HepG2 (cell line): ENCODE measurements around the gene LENEP. TPM values are rescaled to one million over a fixed set of nuclear protein-coding genes. Genes with fewer than 3 reads are reported as not detected.
A peak's percentile ranks its signal among the peaks of the same experiment; 100 is the strongest.

ENCODE experiments used
- HNRNPUL1 ChIP-seq: fragments of 200-400 bp; formaldehyde crosslinking; IDR thresholded peaks from 2 replicates; pipeline ENCODE4 v1.6.1; 2017; ENCODE audit warnings: low read depth, mild to moderate bottlenecking, low read length, moderate library complexity
- ZC3H4 ChIP-seq: sonication (generic); formaldehyde crosslinking; IDR thresholded peaks from 2 replicates; pipeline ENCODE4 v1.4.0; 2020; ENCODE audit warnings: missing genetic modification reagents, borderline replicate concordance
- ZNF383 ChIP-seq: sonication (generic); formaldehyde crosslinking; IDR thresholded peaks from 2 replicates; pipeline ENCODE4 v1.4.0; 2020; ENCODE audit warnings: missing genetic modification reagents, mild to moderate bottlenecking, borderline replicate concordance
- ZNF629 ChIP-seq: sonication (generic); formaldehyde crosslinking; conservative IDR thresholded peaks from 2 replicates; pipeline ENCODE4 v1.5.0; 2020; ENCODE audit warnings: missing genetic modification reagents
- ZNF670 ChIP-seq: sonication (generic); formaldehyde crosslinking; IDR thresholded peaks from 2 replicates; pipeline ENCODE4 v1.8.0; 2022; ENCODE audit warnings: mild to moderate bottlenecking, missing genetic modification reagents, borderline replicate concordance
- polyA plus RNA-seq, 8 experiments: library from polyadenylated mRNA; depleted of rRNA in 3 of 8; stranded (reverse) in 7 of 8; unstranded in 1 of 8; fragments of >200 nt; fragmentation: Illumina TruSeq in 4 of 8; extraction: Trizol in 4 of 8; gene quantifications; 2 replicates each; pipeline versions ENCODE4 v1.2.1 to v1.2.3, GENCODE V29; 2011 to 2016; ENCODE audit warnings: low read depth in 4 of 8, missing spikeins in 1 of 8, mixed read lengths in 1 of 8; ENCODE audit not compliant: insufficient read depth in 1 of 8
- total RNA-seq, 5 experiments: library from RNA; depleted of rRNA; stranded (reverse); fragments of >200 nt; fragmentation: Illumina TruSeq; extraction: Trizol; gene quantifications; 2 replicates each; pipeline ENCODE4 v1.2.3, GENCODE V29; 2016; ENCODE audit warnings: low read depth in 1 of 5
- TF ChIP-seq, protein P1 (sequence below), 2 experiments: sonication (generic) in 1 of 2; formaldehyde crosslinking in 1 of 2; IDR thresholded peaks; 2 replicates each; pipeline versions ENCODE4 v1.6.1 to v1.9.0; 2014 to 2022; ENCODE audit warnings: antibody characterized with exemption in 1 of 2, borderline replicate concordance in 1 of 2, inconsistent platforms in 1 of 2, low read depth in 1 of 2, missing genetic modification reagents in 1 of 2
- TF ChIP-seq, protein P2 (sequence below), 2 experiments: sonication (generic) in 1 of 2; formaldehyde crosslinking in 1 of 2; IDR thresholded peaks; 2 replicates each; pipeline versions ENCODE4 v1.4.0 to v1.6.1; 2016 to 2020; ENCODE audit warnings: borderline replicate concordance in 1 of 2, low read depth in 1 of 2, mild to moderate bottlenecking in 1 of 2, missing genetic modification reagents in 1 of 2
- TF ChIP-seq, protein P3 (sequence below): sonication (generic); formaldehyde crosslinking; IDR thresholded peaks from 2 replicates; pipeline ENCODE4 v1.4.0; 2020; ENCODE audit warnings: mild to moderate bottlenecking, missing genetic modification reagents, borderline replicate concordance
- TF ChIP-seq, protein P4 (sequence below): sonication (generic); formaldehyde crosslinking; IDR thresholded peaks from 2 replicates; pipeline ENCODE4 v1.4.0; 2020; ENCODE audit warnings: missing genetic modification reagents

LENEP gene
- total and polyA plus RNA-seq, 2 of the 13 experiments (the other 11 are each of a cell fraction or from before 2014, with no cell fraction given), result 0.29 TPM; not detected in 1

DNA sequence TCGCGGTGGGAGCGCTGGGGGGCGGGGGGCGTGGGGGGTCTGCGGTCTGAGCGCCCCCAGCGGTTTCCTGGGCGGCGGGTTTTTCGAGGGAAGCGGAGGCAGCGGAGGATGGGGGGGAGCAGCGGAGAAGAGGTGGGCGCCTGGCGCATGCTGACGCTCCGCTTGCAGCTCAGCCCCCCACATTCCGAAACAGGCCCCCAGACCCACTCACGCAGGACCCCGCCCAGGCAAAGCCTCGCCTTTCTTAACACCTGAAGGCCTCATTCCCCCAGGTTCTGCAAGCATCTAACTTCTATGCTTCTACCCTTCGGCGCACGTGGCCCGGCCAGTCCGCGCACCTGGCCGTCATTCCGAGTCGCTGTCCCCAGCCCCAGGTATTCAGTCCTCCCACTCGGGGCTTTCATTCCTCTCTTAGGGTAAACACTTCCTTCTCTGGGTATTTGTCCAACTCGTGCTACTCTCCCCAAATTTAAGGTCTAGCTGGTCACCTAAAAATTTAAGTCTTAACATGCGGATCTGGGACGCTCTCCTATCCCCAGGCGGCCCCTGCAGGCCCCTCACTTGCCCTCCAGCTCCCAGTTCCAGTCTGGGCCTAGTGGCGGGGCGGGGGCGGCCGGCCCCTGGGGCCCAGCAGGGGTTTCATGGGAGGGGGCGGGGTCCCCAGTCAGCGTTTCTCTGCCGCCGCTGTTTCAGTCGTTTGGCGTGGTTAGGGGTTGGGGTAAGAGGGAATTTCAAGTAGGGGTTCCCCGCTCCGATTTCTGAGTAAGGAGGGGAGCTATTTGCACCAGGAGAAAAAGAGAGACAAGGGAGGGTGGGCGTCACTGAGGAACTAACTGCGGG is 6.4 kb downstream of the LENEP start (continued):
- TF ChIP-seq, protein P1, sequence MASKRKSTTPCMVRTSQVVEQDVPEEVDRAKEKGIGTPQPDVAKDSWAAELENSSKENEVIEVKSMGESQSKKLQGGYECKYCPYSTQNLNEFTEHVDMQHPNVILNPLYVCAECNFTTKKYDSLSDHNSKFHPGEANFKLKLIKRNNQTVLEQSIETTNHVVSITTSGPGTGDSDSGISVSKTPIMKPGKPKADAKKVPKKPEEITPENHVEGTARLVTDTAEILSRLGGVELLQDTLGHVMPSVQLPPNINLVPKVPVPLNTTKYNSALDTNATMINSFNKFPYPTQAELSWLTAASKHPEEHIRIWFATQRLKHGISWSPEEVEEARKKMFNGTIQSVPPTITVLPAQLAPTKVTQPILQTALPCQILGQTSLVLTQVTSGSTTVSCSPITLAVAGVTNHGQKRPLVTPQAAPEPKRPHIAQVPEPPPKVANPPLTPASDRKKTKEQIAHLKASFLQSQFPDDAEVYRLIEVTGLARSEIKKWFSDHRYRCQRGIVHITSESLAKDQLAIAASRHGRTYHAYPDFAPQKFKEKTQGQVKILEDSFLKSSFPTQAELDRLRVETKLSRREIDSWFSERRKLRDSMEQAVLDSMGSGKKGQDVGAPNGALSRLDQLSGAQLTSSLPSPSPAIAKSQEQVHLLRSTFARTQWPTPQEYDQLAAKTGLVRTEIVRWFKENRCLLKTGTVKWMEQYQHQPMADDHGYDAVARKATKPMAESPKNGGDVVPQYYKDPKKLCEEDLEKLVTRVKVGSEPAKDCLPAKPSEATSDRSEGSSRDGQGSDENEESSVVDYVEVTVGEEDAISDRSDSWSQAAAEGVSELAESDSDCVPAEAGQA (IDR thresholded peaks at IDR 0.05; ENCODE audit: low read depth), result no peak
- TF ChIP-seq, protein P1 (CRISPR knock-in tag; IDR thresholded peaks at IDR 0.05; ENCODE audit: borderline replicate concordance), result no peak
- TF ChIP-seq, protein P2, sequence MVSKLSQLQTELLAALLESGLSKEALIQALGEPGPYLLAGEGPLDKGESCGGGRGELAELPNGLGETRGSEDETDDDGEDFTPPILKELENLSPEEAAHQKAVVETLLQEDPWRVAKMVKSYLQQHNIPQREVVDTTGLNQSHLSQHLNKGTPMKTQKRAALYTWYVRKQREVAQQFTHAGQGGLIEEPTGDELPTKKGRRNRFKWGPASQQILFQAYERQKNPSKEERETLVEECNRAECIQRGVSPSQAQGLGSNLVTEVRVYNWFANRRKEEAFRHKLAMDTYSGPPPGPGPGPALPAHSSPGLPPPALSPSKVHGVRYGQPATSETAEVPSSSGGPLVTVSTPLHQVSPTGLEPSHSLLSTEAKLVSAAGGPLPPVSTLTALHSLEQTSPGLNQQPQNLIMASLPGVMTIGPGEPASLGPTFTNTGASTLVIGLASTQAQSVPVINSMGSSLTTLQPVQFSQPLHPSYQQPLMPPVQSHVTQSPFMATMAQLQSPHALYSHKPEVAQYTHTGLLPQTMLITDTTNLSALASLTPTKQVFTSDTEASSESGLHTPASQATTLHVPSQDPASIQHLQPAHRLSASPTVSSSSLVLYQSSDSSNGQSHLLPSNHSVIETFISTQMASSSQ (IDR thresholded peaks at IDR 0.05; ENCODE audit: low read depth), result no peak
- TF ChIP-seq, protein P2 (CRISPR knock-in tag; IDR thresholded peaks at IDR 0.05; ENCODE audit: borderline replicate concordance), result no peak
- TF ChIP-seq ZNF383 (CRISPR knock-in tag) (no peak), ZC3H4 (CRISPR knock-in tag) (peak; percentile 34; the same call in 1 of the 2 replicates), ZNF670 (no peak), ZNF629 (no peak), HNRNPUL1 (no peak)
- TF ChIP-seq, protein P3, sequence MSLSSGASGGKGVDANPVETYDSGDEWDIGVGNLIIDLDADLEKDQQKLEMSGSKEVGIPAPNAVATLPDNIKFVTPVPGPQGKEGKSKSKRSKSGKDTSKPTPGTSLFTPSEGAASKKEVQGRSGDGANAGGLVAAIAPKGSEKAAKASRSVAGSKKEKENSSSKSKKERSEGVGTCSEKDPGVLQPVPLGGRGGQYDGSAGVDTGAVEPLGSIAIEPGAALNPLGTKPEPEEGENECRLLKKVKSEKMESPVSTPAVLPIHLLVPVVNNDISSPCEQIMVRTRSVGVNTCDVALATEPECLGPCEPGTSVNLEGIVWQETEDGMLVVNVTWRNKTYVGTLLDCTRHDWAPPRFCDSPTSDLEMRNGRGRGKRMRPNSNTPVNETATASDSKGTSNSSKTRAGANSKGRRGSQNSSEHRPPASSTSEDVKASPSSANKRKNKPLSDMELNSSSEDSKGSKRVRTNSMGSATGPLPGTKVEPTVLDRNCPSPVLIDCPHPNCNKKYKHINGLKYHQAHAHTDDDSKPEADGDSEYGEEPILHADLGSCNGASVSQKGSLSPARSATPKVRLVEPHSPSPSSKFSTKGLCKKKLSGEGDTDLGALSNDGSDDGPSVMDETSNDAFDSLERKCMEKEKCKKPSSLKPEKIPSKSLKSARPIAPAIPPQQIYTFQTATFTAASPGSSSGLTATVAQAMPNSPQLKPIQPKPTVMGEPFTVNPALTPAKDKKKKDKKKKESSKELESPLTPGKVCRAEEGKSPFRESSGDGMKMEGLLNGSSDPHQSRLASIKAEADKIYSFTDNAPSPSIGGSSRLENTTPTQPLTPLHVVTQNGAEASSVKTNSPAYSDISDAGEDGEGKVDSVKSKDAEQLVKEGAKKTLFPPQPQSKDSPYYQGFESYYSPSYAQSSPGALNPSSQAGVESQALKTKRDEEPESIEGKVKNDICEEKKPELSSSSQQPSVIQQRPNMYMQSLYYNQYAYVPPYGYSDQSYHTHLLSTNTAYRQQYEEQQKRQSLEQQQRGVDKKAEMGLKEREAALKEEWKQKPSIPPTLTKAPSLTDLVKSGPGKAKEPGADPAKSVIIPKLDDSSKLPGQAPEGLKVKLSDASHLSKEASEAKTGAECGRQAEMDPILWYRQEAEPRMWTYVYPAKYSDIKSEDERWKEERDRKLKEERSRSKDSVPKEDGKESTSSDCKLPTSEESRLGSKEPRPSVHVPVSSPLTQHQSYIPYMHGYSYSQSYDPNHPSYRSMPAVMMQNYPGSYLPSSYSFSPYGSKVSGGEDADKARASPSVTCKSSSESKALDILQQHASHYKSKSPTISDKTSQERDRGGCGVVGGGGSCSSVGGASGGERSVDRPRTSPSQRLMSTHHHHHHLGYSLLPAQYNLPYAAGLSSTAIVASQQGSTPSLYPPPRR (CRISPR knock-in tag), result no peak
- TF ChIP-seq, protein P4, sequence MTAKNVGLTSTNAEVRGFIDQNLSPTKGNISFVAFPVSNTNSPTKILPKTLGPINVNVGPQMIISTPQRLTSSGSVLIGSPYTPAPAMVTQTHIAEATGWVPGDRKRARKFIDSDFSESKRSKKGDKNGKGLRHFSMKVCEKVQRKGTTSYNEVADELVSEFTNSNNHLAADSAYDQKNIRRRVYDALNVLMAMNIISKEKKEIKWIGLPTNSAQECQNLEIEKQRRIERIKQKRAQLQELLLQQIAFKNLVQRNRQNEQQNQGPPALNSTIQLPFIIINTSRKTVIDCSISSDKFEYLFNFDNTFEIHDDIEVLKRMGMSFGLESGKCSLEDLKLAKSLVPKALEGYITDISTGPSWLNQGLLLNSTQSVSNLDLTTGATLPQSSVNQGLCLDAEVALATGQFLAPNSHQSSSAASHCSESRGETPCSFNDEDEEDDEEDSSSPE (CRISPR knock-in tag), result peak; percentile 43; the same call in 1 of the 2 replicates
